Measurements from ENCODE around the gene PALD1. TPM values are rescaled to one million over a fixed set of nuclear protein-coding genes. Genes with fewer than 3 reads are reported as not detected.
A peak's percentile ranks its signal among the peaks of the same experiment; 100 is the strongest.

The PALD1 gene
- polyA plus RNA-seq, 3 donors: 0.04 to 0.11 TPM; not detected in 1

GRCh38 chr10:70603449-70603801 is 124.9 kb downstream of the PALD1 start:
- Histone ChIP-seq H2AFZ (ENCODE audit: insufficient read depth, low read depth, low read length, poor library complexity, severe bottlenecking) (no peak overlapping the region), H3K36me3 (replicated peaks in 1 of 2; ENCODE audit: control insufficient read depth in 1 of 2, insufficient read depth in 2 of 2, low read length in 2 of 2) (no peaks in the 10 kb centered on the region), H3K27me3 (ENCODE audit: control insufficient read depth in 2 of 2, insufficient read depth in 2 of 2, low read length in 2 of 2) (no peaks in the 10 kb centered on the region), H3K79me2 (ENCODE audit: insufficient read depth, low read length) (no peaks in the 10 kb centered on the region), H3K27ac (ENCODE audit: low read depth in 1 of 2, low read length in 2 of 2) (no peak overlapping the region), H3K4me3 (replicated peaks in 1 of 3; ENCODE audit: low read depth in 2 of 3, low read length in 3 of 3) (no peak overlapping the region), H3K9me3 (replicated peaks in 1 of 2; ENCODE audit: control insufficient read depth in 1 of 2, insufficient read depth in 1 of 2, low read length in 2 of 2) (no peaks in the 10 kb centered on the region), H3K9ac (ENCODE audit: insufficient read depth, low read length, poor library complexity, severe bottlenecking) (no peak overlapping the region), H3K4me1 (ENCODE audit: control insufficient read depth in 1 of 2, insufficient read depth in 2 of 2, low read length in 2 of 2) (no peaks in the 10 kb centered on the region), H4K20me1 (ENCODE audit: insufficient read depth, low read length) (no peaks in the 10 kb centered on the region), H3K4me2 (replicated peaks; ENCODE audit: extremely low read depth, low read length, poor library complexity, severe bottlenecking) (no peak overlapping the region)
- WGBS (ENCODE audit: insufficient coverage): 85% methylated on average over 7 of the region's 7 CpGs
- intact Hi-C loops (cut with micrococcal nuclease): no loop called here
- TF ChIP-seq CTCF (IDR thresholded peaks at IDR 0.05): no peak
- H3K27me3 Mint-ChIP-seq (ENCODE audit: low read depth in 3 of 3): peaks cover 0 to 2% (median 2%) of the 10 kb centered on the region in 3 donors
- no peaks in the 10 kb centered on the region for H3K4me1 Mint-ChIP-seq
- H3K4me3 Mint-ChIP-seq: peak overlapping the region in 1 of 2 donors; percentile 24
- peaks cover 0 to 3% (median 0%) of the 10 kb centered on the region in 7 donors for H3K9me3 Mint-ChIP-seq
- H3K27ac Mint-ChIP-seq: no peak overlapping the region
- no peaks in the 10 kb centered on the region for H3K36me3 Mint-ChIP-seq
- no peak for DNase-seq

- Histone ChIP-seq H3K4me3 (replicated peaks in 1 of 3; ENCODE audit: low read depth in 2 of 3, low read length in 3 of 3) (no peak overlapping the region), H3K27me3 (ENCODE audit: control insufficient read depth in 2 of 2, insufficient read depth in 2 of 2, low read length in 2 of 2) (no peaks in the 10 kb centered on the region), H3K4me1 (ENCODE audit: control insufficient read depth in 1 of 2, insufficient read depth in 2 of 2, low read length in 2 of 2) (no peaks in the 10 kb centered on the region), H3K79me2 (ENCODE audit: insufficient read depth, low read length) (no peaks in the 10 kb centered on the region), H3K9me3 (replicated peaks in 1 of 2; ENCODE audit: control insufficient read depth in 1 of 2, insufficient read depth in 1 of 2, low read length in 2 of 2) (no peaks in the 10 kb centered on the region), H2AFZ (ENCODE audit: insufficient read depth, low read depth, low read length, poor library complexity, severe bottlenecking) (no peak overlapping the region), H3K27ac (ENCODE audit: low read depth in 1 of 2, low read length in 2 of 2) (no peak overlapping the region), H3K36me3 (replicated peaks in 1 of 2; ENCODE audit: control insufficient read depth in 1 of 2, insufficient read depth in 2 of 2, low read length in 2 of 2) (no peaks in the 10 kb centered on the region), H3K4me2 (replicated peaks; ENCODE audit: extremely low read depth, low read length, poor library complexity, severe bottlenecking) (no peak overlapping the region), H4K20me1 (ENCODE audit: insufficient read depth, low read length) (no peaks in the 10 kb centered on the region), H3K9ac (ENCODE audit: insufficient read depth, low read length, poor library complexity, severe bottlenecking) (no peak overlapping the region)
- Mint-ChIP-seq H3K4me1 (no peaks in the 10 kb centered on the region), H3K27me3 (ENCODE audit: low read depth in 3 of 3) (peaks cover 0 to 2% (median 2%) of the 10 kb centered on the region in 3 donors), H3K4me3 (no peak overlapping the region), H3K36me3 (no peaks in the 10 kb centered on the region), H3K9me3 (peaks cover 0 to 3% (median 0%) of the 10 kb centered on the region in 7 donors), H3K27ac (no peak overlapping the region)
- no CpG with 5 or more reads among the region's 4 CpGs for WGBS (ENCODE audit: insufficient coverage)
- no peak for DNase-seq
- intact Hi-C loops (cut with micrococcal nuclease): no loop called here
- no peak for TF ChIP-seq CTCF (IDR thresholded peaks at IDR 0.05)
These were observed 125.5 kb downstream of the PALD1 start for GRCh38 chr10:70604106-70604505.
